SK-N-MC (cell line): Measurements from ENCODE around the gene HEPHL1.

ENCODE experiments used
- EZH2 ChIP-seq: fragments of 200-600 bp; sonication (generic); IDR thresholded peaks from one replicate; pipeline ENCODE4 v1.6.1; 2017; ENCODE audit warnings: antibody characterized with exemption
- FOXP2 ChIP-seq: optimal IDR thresholded peaks from 2 replicates; pipeline ENCODE3; 2011; ENCODE audit warnings: mild to moderate bottlenecking, moderate library complexity; ENCODE audit not compliant: insufficient read depth; ENCODE audit errors: extremely low read length, control extremely low read depth
- POLR2AphosphoS5 ChIP-seq: IDR thresholded peaks from 2 replicates; pipeline ENCODE4 v1.6.1; 2012; ENCODE audit warnings: mild to moderate bottlenecking, low read depth, low read length, borderline replicate concordance

- TF ChIP-seq FOXP2 (no peak), POLR2AphosphoS5 (no peak), EZH2 (no peak)
Observed at GRCh38 chr11:94149431-94150017, 128.4 kb downstream of the HEPHL1 start.
